Nucleus accumbens (tissue), 56 donors: ENCODE measurements around the gene TMEM132D.
A peak's percentile ranks its signal among the peaks of the same experiment; 100 is the strongest.

Source experiments
- DNase-seq, 56 donors: peaks; one replicate each; lab custom pipeline; 2025; lab: John Stamatoyannopoulos, UW

Gene TMEM132D

DNA sequence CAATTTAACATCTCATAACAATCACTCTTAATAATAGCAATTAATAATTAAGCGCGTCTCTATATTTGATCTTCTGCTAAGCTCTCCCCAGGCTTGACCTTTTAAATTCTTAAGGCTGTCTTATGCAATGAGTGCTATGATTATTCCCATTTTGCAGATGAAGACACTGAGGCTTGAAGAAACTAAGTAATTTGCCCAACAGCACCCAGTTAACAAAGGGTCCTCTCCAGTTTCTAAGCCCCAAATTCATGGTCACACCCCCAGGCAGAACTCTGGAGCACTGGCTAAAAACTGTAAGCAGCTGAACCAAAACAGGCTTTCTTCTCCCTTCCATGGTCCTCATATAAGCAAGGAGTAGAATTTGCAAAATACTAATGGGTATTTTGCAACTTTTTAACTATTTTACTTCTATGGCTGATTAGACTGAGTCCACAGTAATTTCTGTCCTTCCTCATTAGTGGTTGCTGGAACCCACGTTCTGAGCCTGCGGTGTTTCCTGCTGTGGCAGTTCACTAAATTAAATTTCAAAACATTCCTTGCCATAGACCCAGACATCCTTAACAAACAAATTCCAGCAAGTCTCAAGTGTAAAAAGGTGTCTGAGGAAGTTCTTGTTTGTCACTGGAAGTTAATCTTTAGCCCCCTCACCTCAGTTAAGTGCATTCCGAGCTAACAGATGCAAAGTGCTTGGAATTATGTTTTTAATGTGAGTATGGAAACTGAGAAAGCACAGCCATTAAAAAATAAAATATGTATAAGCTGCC lies 76.5 kb downstream of the TMEM132D start:
- no peak for DNase-seq

DNA sequence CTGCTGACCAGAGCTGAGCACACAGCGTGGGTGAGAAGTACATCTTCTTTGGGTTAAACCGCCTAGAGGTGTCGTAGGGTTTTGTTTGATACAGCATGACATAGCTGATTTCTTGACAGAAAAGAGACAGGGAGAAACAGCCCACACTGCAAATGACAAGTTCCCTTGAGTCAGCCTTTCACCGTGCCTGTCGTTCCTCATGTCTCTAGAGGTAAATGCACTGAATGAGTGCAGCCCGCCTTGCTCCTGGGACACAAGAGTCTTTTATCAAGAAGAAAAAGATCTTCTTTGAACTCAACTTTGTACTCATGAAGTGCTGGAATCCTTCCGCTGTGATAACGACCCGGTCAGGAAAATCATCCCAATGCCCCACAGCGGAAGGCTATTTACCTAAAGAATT lies 77.6 kb downstream of the TMEM132D start:
- DNase-seq = peak in 19 of 56 donors; percentile 1 to 61 (median 16)

DNA sequence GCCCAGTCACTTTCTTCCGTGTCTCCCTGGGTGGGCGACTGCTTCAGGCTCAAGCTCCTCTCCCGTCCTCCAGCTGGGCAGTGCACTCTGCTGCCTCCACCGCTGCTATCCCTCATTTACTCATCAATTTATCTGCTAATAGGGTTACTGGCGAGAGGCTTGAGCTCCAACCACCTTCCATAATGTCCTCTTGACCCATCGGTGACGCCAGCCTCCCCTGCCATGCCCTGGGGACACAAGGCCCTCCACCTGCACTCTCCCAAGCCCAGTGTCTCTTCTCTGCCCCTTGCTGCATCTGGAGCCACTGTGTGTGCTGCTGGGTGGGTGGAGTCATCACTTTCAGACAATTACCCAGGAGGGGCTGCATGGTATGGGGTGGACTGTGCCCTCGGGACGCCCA lies 78.5 kb downstream of the TMEM132D start:
- DNase-seq = no peak

DNA sequence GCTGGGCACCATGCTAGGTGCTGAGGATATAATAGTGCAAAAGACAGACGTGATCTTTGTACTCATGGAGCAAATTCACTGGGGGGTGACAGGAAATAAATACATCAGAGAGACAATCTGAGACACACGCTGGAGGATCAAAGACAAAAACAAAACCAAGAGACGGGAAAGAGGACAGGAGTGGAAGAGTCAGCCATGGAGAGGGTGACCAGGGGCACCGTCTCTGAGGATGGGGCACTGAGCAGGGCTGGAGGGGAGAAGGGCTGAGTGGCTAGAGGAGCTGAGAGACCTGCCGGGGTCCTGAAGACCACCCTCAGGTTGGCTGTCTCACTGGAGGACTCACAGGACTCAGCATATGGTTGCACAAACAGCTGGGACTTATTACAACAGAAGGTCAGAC lies 81.9 kb downstream of the TMEM132D start:
- no peak for DNase-seq

DNA sequence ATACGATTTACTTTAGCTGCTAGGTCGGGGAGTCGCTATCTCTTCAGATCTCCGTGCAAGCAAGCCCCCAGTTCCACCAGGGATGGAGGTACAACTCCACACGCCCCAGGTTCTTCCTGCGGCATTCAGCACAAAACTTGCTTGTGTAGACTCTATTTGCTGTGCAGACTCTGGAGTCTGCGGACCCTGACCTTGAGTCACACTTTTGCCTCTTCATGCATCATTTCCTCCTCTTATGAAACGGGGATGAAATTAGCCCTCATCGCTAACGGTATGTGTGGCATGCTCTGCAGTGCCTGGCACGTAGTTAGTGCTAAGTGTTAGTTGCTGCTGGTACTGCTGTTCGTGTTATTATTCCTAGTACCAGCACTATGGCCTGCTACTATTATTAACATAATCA lies 84.4 kb downstream of the TMEM132D start:
- DNase-seq = no peak

DNA sequence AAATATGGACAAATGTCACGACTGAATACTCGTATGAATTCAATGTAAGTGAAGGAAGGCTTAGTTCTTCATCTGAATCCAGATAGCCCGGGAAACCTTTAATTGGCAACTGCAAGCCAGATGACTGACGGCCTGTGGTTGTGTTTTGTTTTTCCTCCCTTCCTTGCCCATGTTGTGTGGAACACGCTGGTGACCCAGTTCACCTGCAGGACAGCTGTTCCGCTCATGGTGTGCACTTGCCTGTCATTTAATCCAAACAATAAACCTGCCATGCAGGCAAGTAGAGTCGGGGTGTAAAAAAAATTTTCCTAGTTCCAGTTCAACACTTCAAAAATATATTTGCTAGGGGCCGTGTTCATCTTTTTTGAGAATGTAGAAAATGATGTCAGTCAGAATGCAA lies 88.0 kb downstream of the TMEM132D start:
- no peak for DNase-seq

DNA sequence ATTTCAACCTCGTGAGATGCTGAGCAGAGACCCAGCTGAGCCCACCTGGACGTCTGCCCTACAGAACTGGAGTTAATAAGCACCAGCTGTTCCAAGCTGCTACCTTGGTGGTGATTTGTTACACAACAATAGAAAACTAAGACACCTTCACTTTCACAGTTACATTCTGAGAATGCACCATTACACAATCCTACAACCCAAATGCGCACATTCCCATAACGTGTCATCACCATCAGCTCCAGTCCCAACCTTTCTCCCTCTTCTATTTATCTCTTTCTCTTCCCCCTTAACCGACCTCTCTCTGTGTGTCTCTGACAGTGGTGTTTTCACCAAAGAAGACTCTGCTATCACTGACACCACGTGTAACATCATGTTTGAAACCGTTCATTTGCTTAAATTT lies 91.9 kb downstream of the TMEM132D start:
- DNase-seq = no peak

DNA sequence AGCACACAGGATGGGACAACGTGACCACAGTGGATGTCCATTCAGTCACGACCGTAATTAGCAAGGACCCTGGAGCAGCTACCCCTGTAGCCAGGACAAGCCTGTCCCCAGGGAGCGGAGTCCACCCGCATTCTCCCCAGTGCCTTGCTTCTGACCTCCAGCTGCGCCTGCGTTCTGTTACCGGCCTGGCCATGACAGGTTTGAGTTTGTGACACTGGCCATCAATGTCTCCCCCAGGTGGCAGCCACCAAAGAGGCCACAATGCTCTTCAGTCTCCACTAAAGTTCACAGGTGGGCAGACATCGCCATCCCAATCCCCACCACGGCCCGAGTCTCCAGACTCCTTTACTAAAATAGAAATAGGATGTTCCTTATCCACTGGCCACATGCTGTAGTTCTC lies 96.7 kb downstream of the TMEM132D start:
- DNase-seq = no peak

DNA sequence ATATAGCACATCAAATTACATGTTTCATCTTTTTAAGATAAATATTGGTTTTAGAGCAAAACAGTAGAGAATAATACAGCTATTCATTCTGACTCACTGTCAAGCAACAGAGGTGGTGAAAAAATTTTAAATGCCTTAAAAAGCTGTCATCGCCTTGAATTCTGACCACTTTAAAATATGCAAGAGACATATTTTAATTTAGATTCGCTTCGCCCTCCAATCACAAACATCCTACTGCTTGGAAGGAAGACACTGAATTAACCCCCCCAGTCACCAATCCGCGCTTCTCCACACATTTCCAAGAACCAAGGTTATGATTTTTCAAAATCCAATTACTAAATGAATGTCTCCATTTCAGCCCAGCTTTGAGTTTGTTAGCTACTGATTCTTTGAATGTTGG lies 112.4 kb downstream of the TMEM132D start:
- DNase-seq = no peak

DNA sequence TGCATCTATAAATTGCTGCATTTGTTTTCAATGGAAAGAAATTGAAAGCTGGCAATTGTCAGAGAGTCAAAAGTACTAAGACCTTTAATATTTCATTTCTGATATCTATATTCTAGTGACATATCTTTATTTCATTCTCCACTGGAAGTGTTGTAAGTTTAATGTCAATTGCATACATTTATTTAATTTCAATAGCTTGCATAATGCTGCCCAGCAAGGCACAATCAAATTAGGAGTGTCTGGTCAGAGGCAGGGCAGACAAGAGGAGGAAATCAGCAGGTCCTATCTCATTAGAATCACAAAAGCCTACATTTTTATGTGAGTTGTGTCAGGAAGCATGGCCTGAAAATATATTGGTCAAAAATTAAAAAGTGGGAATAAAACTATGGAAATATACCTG lies 112.9 kb downstream of the TMEM132D start:
- no peak for DNase-seq

DNA sequence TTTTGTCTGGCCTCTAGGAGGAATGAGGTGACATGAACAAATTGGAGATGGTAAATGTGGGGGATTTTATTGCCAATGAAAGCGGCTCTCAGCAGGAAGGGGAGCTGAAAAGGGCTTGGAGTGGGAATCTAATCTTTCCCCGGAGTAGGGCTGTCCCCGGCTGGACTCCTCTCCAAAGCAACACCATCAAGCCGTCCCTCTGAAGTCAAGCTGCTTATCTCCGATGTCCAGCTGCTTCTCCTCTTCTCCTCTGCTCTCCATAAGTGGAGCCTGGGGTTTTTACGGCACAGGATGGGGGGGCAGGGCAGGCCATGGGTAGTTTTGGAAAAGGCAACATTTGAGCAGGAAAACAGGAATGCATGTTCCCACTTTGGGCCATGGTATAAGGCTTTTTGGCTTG lies 113.5 kb downstream of the TMEM132D start:
- DNase-seq = no peak

DNA sequence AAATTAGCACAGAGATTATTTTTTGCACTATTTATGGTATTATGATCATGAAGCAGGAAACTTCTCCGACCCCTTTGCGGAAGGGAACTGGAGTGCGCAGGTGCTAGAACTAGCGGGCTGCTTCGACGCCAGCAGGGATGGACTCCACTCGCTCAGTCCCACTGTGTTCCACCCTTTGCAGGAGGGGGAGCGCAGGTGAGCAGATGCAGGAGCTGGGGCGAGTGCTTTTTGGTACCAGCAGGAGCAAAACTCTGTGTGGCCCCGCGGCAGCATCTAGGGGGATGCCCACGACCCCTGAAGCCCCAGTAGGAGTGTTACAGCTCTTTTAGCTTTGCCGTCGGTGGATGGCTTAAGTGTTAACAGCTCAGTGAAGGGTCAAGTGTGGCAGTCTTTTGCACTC lies 113.9 kb downstream of the TMEM132D start:
- no peak for DNase-seq

DNA sequence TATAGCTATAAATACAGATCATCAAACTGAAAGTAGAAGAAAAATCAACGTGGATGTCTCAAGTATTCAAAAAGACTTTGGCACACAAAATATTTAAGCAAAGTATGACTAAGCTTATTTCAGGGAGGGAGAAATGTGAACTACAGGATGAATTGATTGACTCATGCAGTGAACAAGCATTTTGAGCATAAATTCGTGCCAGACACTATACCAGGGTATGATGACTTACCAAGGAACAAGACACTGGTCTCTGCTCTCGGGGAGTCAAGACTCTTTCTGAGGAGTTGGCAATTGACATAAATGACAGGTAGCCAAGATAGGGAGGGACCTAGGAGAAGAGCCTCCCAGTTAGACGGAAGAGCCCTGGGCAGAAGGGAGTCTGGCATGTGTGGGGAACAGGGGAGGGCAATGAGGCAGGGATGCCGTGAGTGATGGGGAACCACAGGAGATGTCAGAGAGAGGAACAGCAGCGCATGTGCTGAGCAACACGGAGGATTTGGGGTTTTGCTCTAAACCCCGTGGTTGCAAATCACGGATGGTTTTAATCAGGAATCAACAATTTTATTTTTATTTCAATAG lies 115.2 kb downstream of the TMEM132D start:
- no peak for DNase-seq

DNA sequence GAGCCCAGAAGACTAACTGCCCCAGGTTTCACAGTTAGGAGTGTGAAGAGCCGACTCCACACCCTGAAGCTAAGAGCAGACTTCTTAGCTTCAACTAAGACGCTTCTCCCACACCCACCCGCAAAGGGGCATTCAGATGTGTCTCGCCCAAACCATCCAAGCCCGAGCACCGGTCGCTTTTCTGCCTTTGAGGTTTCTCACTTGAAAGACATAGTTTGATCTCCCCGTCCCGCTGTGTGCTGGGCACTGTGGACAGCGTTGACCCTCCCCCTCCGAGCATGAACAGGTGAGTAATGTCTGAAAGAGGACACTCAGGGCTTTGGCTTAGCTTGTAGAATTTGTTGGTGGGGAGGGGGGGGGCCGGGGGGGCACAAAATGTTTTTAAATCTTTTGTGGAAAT lies 123.8 kb downstream of the TMEM132D start:
- DNase-seq = no peak

DNA sequence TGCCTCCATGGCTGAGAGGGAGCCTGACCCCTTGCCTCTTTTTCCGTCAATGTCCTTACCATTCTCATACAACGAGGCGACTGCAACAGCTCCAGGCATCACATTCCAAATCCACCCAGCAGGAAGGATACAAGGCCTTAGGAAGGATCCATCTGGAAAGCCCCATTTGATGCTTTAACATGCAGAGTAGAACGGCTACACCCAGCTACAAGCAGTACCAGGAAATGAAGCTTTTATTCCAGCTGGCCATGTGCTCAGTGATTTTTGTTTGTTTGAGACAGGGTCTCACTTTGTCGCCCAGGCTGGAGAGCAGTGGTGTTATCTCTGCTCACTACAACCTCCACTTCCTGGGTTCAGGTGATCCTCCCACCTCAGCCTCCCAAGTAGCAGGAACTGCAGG lies 124.8 kb downstream of the TMEM132D start:
- DNase-seq = no peak

DNA sequence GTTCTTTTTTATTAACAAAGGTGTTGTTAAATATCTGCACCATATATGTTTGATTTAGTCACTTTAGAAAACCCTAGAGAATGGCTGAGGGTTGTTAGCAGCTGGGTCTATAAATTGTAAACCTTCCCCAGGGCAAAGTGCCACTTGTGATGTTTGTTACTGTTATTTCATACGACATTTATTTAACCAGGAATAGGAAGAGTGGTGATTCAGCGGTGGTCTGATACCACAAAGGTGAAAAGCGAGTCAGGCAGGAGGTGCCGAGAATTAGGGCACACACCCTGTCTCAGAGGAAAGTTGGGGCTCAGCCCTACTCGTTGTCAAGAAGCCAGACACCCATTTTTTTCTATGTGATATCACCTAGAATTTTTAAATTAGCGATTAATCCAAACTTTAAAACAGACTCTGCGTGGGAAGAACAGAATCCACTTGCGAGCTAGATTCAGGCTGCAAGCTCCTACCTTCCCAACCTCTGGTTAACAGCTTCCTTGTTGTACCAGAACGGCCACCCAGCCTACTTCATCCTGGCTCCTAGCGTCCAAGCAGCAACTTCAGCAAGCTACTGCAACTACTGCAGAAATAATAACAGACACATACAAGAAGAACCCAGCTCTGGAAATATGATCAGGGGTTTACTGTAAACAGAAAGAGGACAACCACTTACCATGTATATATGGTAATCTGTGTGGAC lies 126.7 kb downstream of the TMEM132D start:
- no peak for DNase-seq

DNA sequence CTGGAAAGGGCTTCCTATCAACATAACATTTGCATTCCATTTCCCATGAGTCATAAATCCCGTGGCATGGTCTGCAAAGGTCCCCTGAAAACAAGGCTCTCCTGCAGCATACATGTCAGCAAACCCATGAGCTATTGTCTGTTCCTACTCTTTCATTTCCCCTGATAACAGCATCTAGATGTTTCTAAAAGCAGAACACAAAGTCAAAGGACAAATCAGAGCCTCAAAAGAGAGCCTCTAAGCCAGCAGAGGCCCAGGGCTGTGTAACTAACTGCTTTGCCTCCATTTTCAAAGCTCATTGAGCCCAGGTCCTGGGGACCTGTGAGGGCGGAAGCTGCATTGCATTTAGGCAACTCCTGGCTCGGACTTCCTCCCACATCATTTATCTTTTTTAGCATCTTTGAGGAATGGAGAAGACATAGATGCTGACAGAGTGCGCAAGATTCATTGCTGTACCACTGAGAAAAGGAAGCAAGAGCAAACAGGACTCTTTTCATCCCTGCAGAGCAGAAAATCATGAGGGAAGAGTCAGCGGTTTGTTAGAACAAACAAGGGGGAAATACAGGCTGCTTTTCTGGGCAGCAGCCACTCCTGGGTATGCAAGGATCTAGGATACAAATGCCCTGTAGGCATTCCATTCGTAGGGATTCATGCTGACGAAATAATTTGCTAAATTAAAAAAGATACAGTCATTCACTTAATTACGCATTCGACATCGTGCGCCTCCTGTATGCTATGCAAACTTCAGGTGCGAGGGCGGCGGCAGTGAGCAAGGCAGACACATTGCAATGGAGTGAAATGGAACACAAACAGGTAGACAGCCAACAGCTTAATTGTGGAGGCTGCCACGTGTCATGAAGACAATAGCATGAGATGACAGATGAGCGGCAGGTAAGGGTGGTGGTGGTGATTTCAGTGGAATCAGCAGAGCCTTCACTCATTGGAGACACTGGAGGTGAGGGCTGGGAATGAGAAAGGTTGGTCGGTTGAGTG lies 131.0 kb downstream of the TMEM132D start:
- DNase-seq = peak in 17 of 56 donors; percentile 3 to 52 (median 19)

DNA sequence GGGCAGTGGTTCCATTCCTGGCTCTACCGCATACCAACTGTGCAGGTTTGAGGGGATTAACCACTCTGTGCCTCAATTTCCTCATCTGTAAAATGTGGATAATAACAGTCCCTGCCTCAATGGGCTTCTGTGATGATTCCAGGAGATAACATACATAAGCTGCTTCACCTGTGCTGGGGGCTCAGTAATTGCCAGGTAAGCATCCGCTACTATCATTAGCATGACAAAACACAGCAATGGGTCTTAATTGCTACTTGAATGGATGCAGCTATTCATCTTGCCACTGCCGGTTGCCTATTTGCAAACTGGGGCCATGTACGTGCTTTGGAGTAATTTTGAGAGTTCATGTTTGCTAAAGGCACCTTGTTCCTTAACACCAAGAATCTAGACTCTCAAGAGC lies 132.6 kb downstream of the TMEM132D start:
- DNase-seq = no peak

DNA sequence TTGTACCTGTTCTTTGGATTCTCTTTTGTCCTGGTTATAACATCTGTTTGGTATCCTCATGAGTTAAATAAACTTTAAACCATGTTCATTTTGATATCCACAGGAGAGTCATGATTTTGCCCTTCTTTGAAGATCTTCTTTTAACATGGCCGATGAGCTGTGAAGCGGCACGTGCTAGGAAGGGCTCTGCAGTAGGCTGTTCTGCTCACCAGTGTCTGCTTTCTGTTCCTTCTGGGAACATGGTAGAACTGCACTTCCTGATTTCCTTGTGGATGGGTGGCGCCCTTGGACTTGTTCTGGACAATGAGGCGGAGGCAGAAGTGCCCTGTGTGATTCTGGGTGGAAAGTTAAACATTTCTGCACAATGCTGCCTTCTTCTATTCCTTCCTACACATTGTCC lies 138.1 kb downstream of the TMEM132D start:
- no peak for DNase-seq

DNA sequence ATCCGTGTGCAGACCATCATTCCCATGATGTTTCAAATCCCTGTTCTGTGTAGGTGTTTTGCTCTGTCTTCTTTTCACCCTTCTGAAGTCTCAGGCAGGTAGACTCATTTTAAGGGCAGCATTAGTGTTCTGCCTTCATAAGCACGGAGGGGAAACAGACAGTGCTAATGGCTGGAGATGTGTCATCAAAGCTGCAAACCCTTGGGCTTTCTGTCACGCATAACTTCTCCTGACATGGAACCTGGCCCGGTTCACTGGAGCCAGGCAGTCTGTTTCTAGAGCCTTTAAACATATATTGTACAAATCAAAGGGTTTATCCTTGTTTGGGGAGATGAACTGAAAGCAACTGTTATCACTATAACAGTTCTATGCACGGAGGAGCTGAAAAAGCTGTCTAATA lies 141.4 kb downstream of the TMEM132D start:
- DNase-seq = no peak

DNA sequence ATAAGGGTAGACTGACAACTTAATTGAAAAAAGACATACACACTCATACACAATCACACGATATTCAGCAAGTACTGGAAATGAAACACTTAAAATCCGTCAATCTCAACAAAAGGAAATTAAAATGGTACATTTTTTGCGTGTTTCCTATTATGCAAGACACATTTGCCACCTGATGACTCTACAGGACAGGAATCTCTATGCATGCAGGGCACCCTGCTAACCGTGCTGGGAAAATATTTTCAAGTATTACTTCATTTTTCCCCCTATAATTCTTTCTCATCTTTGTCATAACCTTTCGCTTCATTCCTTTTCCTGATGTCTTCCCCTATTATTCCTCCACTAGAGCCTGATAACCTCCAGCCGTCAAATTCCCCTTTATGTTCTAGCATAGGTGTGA lies 150.2 kb downstream of the TMEM132D start:
- DNase-seq = no peak
